ENCODE data around the gene PARVG.

DNA sequence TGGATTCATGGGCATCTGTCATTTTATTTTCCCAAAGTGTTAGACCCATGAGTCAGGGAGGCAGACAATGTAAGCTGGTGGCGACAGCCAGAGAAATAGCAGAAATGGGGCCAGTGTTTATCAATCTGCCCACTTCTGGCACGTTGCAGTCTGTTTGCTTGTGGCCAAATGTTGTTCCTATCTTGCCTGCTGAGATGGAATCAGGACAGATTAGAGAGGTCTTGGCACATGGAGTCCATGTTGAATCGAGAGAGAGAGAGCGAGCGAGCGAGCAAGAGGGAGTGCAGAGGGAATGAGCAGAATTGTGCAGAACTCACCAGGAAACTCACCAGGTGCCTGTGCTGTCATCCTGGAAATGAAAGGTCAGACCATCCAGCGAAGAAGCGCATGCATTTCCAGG lies 21.9 kb upstream of the PARVG start:
- TF ChIP-seq, protein P1, sequence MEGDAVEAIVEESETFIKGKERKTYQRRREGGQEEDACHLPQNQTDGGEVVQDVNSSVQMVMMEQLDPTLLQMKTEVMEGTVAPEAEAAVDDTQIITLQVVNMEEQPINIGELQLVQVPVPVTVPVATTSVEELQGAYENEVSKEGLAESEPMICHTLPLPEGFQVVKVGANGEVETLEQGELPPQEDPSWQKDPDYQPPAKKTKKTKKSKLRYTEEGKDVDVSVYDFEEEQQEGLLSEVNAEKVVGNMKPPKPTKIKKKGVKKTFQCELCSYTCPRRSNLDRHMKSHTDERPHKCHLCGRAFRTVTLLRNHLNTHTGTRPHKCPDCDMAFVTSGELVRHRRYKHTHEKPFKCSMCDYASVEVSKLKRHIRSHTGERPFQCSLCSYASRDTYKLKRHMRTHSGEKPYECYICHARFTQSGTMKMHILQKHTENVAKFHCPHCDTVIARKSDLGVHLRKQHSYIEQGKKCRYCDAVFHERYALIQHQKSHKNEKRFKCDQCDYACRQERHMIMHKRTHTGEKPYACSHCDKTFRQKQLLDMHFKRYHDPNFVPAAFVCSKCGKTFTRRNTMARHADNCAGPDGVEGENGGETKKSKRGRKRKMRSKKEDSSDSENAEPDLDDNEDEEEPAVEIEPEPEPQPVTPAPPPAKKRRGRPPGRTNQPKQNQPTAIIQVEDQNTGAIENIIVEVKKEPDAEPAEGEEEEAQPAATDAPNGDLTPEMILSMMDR (IDR thresholded peaks at IDR 0.05) = no peak
- TF ChIP-seq POLR2AphosphoS5 (IDR thresholded peaks at IDR 0.05) = no peak
- no peak for TF ChIP-seq POLR2A (IDR thresholded peaks at IDR 0.05)

Data from breast epithelium (tissue), 3 donors.